ENCODE results near the gene GPR37L1.
"Not testable (repeated sequence)": the region's sequence is repeated elsewhere in the genome, so short reads cannot be mapped to it uniquely, and the experiment has no call there.

The GPR37L1 gene

GRCh38 chr1:202168861-202169260, 46.1 kb downstream of the GPR37L1 start:
- DNase-seq, result no peak

GRCh38 chr1:202170726-202171125, 48.0 kb downstream of the GPR37L1 start:
- DNase-seq, result no peak

GRCh38 chr1:202171292-202172014, 48.7 kb downstream of the GPR37L1 start:
- no peak for DNase-seq

- DNase-seq, result no peak
Measured at GRCh38 chr1:202172015-202172355, 49.3 kb downstream of the GPR37L1 start.

- no peak for DNase-seq
Measured at GRCh38 chr1:202173993-202174392, 51.3 kb downstream of the GPR37L1 start.

- no peak for DNase-seq
Measured at GRCh38 chr1:202176949-202177927, 54.5 kb downstream of the GPR37L1 start.

- no peak for DNase-seq
Measured at GRCh38 chr1:202179828-202180750, 57.4 kb downstream of the GPR37L1 start.

GRCh38 chr1:202180751-202181139, 58.0 kb downstream of the GPR37L1 start:
- DNase-seq, result not testable (repeated sequence)

GRCh38 chr1:202181586-202181985, 58.9 kb downstream of the GPR37L1 start:
- DNase-seq, result no peak

- no peak for DNase-seq
Measured at GRCh38 chr1:202182040-202182877, 59.5 kb downstream of the GPR37L1 start.
